Muscle of arm (tissue), 14 donors: ENCODE results near the gene RUNX2. TPM values are rescaled to one million over a fixed set of nuclear protein-coding genes. Genes with fewer than 3 reads are reported as not detected.
"Not testable (repeated sequence)": the region's sequence is repeated elsewhere in the genome, so short reads cannot be mapped to it uniquely, and the experiment has no call there.

Experiments used
- DNase-seq: peaks from one replicate; pipeline ENCODE4 v3.0.0-alpha.2; 2013
- long read RNA-seq, 11 donors: transcript quantifications; one replicate each; lab custom pipeline, GENCODE V29; 2026
- polyA plus RNA-seq, 12 donors: library from polyadenylated mRNA; unstranded; fragments of 120-200 nt; gene quantifications; one replicate each; pipeline ENCODE4 v1.2.1, GENCODE V29; 2013; ENCODE audit not compliant: insufficient read length in 12 of 12

The RUNX2 gene
- 1 to 10 TPM in 6 of 12 donors, under 1 TPM in 5, not detected in 1; 0.34 to 5.9 (median 1.3) TPM for polyA plus RNA-seq
- long read RNA-seq, donor 1, result 0 reads
- long read RNA-seq, donor 2, result 0 reads
- long read RNA-seq, donor 3, result 0 reads
- long read RNA-seq, donor 4, result 0 reads
- long read RNA-seq, donor 5, result 0 reads
- long read RNA-seq, donor 6, result 0 reads
- long read RNA-seq, donor 7, result 0 reads
- long read RNA-seq, donor 8, result 0 reads
- long read RNA-seq, donor 9, result 0 reads
- long read RNA-seq, donor 10, result 0 reads
- long read RNA-seq, donor 11, result 0 reads

DNA sequence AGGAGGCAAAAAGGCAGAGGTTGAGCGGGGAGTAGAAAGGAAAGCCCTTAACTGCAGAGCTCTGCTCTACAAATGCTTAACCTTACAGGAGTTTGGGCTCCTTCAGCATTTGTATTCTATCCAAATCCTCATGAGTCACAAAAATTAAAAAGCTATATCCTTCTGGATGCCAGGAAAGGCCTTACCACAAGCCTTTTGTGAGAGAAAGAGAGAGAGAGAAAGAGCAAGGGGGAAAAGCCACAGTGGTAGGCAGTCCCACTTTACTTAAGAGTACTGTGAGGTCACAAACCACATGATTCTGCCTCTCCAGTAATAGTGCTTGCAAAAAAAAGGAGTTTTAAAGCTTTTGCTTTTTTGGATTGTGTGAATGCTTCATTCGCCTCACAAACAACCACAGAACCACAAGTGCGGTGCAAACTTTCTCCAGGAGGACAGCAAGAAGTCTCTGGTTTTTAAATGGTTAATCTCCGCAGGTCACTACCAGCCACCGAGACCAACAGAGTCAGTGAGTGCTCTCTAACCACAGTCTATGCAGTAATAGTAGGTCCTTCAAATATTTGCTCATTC is at the start of gene RUNX2:
RUNX2 (plus strand) TSS at position 375 of the 567 bp plus-strand sequence. CDS start 397 bp downstream, outside the sequence.
- no peak for DNase-seq

DNA sequence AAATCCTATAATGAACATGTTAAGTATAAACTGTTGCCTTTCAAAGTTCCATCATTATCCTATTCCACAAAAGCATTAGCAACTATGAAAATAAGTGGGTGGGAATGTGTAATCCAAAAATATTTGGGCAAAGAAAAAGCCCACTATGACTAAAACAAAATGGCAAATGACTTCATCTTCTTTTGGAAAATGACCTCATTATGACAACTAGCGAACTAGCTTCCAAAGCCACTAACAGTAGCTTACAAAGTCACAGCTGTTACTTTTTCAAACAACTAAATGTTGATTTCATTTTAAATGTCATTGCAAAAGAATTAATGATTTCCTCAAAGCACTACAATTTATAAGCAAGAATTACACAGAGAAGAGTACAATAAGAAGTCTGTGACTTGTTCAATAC is 49.8 kb upstream of the RUNX2 start:
- no peak for DNase-seq

DNA sequence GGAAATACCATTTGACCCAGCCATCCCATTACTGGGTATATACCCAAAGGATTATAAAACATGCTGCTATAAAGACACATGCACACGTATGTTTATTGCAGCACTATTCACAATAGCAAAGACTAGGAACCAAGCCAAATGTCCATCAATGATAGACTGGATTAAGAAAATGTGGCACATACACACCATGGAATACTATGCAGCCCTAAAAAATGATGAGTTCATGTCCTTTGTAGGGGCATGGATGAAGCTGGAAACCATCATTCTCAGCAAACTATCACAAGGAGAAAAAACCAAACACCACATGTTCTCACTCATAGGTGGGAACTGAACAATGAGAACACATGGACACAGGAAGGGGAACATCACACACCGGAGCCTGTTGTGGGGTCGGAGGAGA is 41.4 kb upstream of the RUNX2 start:
- DNase-seq, result not testable (repeated sequence)

DNA sequence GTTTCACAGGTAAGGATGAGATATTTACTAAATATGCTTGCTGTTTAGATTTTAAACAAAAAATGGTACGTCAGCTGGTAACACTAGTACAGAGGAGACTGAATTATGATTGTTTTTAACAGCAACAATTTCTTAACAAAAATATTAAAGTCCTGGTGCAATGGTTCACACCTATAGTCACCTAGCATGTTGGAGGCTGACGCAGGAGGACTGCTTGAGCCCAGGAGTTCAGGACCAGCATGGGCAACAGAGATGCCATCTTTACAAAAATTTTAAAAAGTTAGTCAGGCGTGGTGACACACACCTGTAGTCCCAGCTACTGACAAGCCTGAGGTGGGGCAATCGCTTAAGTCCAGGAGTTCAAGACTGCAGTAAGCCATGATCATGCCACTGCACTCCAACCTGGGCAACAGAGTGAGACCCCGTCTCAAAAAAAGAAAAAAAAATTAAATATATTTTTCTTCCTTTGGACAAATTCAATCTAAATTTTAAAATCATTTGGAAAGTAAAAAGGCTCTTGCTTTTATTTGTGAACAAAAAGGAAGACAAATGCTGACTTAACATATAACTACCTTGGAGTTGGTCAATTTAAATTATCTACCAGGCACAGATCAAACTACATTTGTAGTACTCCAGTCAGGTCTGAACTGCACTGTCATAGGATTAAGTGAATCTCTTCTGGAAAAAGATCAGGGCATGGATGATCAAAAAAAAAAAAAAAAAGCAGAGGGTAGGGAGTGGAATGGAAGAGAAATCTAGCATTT is 38.2 kb upstream of the RUNX2 start:
- no peak for DNase-seq

DNA sequence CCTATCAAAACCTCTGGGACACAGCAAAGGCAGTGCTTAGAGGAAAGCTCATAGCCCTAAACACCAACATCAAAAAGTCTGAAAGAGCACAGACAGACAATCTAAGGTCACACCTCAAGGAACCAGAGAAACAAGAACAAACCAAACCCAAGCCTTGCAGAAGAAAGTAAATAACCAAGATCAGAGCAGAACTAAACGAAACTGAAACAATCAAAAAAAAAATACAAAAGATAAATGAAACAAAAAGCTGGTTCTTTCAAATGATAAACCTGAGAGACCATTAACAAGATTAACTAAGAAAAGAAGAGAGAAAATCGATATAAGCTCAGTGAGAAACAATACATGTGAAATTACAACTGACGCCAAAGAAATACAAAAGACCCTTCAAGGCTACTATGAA is 34.8 kb upstream of the RUNX2 start:
- no peak for DNase-seq

DNA sequence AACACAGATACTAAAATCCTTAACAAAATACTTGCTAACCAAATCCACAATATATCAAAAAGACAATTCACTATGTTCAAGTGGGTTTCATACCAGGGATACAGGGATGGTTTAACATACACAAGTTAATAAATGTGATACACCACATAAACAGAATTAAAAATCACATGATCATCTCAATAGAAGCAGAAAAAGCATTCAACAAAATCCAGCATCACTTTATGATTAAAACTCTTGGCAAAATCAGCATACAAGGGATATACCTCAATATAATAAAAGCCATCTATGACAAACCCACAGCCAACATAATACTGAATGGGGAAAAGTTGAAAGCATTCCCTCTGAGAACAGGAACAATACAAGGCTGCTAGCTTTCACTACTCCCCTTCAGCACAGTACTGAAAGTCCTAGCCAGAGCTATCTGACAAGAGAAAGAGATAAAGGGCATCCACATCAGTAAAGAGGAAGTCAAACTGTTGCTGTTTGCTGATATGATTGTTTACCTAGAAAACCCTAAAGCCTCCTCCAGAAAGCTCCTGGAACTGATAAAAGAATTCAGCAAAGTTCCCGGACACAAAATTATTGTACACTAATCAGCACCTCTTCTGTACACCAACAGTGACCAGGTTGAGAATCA is 33.9 kb upstream of the RUNX2 start:
- DNase-seq, result not testable (repeated sequence)

DNA sequence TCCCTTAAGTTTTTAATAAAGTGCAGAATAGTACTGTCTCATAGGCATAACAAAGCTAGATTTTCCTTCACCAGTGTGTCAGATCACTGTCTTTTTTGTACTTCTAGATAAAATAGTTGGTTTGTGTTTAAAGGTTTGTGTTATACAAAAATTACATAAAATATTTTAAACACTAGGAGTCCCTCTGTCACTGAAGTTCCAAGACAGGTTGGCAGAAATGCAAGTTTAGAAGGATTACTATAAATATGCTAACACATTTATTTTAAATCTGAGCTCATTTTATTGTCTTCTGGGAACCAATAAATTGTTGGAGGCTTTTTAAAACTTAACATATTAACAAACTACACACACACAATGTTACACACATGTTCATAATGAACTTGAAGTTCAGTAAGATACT is 30.8 kb upstream of the RUNX2 start:
- peak; percentile 4 for DNase-seq

DNA sequence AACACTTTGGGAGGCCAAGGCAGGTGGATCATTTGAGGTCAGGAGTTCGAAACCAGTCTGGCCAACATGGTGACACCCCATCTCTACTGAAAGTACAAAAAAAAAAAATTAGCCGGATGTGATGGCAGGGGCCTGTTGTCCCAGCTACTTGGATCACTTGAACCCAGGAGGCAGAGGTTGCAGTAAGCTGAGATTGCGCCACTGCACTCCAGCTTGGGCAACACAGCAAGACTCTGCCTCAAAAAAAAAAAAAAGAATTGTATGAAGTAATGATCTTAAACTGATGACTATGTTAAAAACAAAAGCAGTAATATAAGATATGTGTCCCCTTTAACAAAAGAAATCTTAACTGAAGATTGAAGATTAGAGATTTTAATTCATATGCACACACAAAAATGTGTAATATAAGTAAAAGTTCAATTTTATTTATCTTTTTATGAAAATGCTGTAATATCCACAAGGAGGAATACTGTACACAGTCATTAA is 29.0 kb upstream of the RUNX2 start:
- no peak for DNase-seq

DNA sequence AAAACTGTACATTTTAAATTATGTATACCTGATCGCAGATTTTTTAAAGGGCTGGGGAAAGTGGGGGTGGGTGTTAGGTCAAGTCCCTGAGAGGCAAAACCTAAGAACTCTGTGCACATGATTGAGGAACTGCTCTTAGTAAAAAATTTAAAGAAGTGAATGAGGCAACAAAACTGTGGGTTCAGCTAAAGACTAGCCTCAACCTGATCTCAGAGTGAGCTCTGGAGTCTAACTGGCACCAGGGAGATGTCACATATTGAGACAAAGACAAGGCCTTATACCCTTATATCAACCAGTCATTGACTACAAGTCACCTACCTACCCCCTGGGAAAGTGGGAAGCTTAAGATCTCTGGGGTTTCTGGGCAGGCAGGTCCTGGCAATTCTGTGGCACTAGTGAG is 27.4 kb upstream of the RUNX2 start:
- no peak for DNase-seq

DNA sequence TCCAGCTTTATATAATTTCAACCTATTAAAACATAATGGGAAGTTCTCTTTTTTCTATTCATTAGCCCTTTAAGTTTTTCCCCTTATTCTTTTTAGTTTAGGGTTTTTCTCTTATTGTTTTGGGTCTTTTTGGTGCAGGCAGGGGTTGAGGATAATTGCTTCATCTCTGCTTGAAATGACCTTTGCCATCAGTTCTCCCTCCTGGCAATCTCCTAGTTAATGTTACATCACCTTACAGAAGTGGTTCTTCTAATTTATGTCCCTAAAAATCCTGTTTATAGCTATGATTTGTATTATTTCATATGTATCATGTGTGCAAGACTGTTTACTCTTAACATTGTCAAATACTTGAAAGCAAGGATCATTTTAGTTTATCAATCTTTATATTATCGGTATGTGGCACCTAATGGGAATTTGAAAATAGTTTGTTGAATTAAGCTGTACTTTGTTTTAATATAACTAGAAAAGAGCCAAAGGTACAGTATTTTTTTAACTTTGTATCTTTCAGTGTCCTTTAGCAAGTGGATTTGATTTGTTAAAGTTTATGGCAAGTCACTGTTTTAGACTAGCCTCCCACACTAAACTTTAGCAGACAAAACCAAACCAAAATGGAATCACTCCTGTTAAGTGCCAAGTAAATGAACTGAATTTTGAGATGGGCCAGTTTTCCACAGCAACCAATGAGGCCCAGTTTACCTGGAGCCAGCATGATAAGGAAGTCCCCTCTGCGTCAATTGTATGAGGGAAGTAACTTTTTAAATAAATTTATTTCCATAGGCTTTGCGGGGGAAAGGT is 26.6 kb upstream of the RUNX2 start:
- DNase-seq, result no peak

DNA sequence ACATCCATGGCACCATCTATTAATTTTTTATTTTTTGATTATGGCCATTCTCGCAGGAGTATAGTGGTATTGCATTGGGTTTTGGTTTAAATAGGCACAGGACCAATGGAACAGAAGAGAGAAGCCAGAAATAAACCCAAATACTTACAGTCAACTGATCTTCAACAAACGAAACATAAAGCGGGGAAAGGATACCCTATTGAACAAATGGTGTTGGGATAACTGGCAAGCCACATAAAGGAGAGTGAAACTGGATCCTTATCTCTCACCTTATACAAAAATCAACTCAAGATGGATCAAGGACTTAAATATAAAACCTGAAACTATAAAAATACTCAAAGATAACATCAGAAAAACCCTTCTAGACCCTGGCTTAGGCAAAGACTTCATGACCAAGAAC is 25.3 kb upstream of the RUNX2 start:
- no peak for DNase-seq

DNA sequence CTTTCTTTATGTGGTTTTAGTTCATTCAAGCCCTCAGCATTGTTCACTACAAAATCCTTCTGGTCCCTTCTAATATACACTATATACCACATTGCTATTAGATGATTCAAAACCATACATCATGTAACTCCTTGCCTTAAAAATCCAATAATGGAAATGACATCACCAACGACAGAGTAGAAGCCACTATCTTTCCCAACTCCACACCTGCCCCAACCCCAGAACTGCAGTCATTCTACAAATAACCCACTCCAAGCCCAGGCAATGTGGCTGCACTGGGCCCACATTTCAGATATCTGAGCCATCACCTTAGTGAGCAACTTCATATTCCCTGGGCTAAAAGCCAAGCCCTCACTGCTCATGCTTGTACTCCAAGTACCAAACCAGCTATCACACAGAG is 22.6 kb upstream of the RUNX2 start:
- no peak for DNase-seq

DNA sequence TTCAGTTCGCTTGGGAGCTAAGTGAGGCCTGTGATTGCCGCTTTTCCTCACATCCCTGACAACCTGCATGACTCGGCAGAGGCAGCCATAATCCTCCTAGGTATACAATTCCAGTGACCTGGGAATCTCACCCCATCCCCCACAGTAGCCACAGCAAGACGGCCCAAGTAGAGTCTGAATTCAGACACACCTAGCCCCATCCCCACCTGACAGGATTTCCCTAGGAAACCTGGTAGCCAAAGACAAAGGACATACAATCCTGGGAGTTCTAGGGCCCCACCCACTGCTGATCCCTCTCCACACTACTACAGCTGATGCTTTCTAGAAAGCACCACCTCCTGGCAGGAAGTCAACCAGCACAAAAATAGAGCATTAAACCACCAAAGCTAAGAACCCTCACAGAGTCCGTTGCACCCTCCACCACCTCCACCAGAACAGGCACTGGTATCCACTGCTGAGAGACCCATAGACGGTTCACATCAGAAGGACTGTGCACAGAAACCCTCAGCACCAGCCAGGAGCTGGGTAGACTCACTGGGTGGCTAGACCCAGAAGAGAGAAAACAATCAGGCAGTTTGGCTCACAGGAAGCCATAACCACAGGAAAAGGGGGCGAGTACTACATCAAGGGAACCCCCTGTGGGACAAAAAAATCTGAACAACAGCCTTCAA is 17.9 kb upstream of the RUNX2 start:
- no peak for DNase-seq

DNA sequence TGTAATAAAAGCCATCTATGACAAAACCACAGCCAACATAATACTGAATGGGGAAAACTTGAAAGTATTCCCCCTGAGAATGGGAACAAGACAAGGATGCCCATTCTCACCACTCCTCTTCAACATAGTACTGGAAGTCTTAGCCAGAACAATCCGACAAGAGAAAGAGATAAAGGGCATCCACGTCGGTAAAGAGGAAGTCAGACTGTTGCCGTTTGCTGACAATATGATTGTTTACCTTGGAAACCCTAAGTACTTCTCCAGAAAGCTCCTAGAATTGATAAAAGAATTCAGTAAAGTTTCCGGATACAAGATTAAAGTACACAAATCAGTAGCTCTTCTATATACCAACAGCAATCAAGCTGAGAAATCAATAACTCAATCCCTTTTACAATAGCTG is 14.0 kb upstream of the RUNX2 start:
- DNase-seq, result no peak

DNA sequence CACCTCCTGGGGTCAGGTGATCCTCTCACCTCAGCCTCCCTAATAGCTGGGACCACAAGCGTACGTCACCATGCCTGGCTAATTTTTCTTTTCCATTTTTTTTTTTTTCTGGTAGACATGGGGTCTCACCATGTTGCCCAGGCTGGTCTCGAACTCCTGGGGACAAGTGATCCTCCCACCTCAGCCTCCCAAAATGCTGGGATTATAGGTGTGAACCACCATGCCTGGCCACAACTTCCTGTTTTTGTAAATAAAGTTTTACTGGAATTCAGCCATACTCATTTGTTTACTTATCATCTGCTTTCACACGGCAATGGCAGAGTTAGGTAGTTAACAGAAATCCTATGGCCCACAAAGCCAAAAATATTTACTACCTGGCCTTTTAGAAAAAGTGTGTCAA is 7.8 kb upstream of the RUNX2 start:
- no peak for DNase-seq

DNA sequence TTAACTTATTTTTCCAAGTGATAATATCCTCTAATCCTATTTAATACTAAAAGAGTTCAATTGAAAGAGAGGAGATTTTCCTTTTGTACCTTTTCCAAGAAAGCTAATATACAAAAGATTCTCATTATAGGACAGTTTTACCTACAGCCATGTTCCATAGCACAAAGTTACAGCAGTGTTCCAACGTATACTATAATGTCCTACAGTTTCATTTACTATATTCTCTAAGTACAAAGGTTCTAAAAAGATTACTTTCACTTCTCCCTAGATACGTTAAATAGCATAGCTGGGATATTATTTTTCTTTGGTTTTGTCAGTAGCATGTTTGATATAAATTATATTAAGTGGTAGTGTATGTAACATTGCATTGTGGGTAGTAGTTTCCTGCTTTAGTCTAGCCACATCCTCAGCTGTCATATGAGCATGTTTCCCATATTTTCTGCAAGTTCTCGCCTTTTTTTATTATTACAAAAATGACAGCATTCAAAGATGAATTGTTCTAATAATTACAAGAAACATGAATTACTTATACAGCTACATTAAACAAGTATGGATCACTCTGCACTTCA is 4.4 kb upstream of the RUNX2 start:
- DNase-seq, result no peak

DNA sequence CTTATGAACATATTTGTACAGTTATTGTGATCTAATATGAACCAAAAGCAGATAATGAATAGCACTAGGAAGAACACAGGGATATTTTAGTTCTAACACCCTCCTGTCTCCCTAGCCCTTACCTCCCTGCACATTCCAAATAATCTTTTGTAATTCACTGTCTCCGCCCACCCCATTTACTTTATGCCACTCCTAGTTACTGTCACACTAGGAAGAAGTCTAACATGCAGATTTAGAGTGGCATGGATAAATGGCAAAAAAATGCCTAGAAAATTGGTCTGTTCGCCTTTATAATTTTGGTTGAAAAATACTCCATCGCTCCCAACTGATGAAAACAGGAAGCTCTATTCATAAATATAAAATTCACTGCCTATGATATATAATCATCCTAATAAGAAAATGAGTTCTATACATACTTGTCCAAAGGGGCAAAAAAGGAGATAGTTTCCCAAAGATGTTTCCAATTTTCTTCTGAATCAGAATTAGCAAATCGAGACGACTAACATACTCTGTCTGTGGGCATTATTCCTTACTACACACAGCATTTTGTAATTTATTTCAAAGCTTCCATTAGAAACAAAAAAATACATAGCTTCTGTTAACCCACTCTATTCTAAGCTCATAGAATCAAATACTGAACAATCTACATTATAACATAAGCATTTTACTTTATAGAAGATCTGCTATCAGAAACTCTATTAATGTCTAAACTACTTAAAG is 1.3 kb upstream of the RUNX2 start:
- DNase-seq, result no peak

DNA sequence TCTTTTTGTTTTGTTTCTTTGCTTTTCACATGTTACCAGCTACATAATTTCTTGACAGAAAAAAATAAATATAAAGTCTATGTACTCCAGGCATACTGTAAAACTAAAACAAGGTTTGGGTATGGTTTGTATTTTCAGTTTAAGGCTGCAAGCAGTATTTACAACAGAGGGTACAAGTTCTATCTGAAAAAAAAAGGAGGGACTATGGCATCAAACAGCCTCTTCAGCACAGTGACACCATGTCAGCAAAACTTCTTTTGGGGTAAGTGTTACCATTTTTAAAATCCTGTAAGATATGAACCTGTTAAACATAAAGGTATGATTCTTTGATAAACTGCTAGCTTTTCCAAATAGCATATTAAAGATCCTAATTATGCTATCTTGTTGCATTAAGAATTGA is 393 bp downstream of the RUNX2 start:
- no peak for DNase-seq

DNA sequence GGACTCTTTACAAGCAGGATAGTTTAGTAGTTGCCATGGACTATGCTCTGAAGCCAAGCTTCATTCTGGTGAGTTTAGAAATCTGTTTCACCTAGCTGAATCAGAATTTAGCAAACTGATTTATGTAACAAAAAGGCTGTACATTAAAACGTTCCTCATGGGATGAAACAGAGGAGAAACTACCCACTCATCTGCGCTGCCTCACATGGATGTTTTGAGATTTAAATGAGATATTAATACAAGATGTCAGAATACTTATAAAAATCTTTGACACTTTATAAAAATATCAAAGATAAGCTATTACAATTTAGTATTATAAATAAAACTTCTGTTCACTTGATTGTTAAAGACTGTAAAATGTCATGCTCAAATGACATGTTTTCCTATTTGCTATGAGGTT is 16.8 kb downstream of the RUNX2 start:
- DNase-seq, result no peak

DNA sequence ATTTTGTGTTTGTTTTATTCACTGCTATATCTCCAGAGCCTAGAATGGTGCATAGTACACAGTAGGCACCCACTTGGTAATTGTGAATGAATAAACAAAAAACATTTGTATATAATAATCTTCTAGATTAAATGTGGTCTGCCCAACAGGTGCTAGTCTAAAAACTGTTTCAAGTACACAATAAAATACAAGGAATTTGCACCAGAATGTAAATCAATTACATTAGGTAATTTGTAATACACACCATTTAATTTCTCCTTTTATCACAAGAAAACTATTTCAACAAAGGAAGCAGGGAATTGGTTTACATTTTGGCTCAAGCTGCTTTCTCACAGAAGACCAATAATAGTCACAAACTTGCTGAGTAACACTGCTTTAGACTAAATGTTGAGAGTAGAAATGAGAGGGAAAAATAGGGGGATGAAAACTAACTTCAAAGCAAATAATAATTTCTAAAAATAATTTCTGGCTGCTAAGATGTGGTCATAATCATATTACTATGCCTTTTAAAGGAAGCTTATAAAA is 22.1 kb downstream of the RUNX2 start:
- no peak for DNase-seq
